H1 (cell line): Measurements from ENCODE around the gene CCNC. TPM values are rescaled to one million over a fixed set of nuclear protein-coding genes. Genes with fewer than 3 reads are reported as not detected.
A peak's percentile ranks its signal among the peaks of the same experiment; 100 is the strongest.

Source experiments
- ASH2L ChIP-seq: fragments of 200-600, 300-600 bp; sonication (generic); IDR thresholded peaks from one replicate; pipeline ENCODE4 v1.7.1; 2017; ENCODE audit warnings: low read length
- ATF3 ChIP-seq: IDR thresholded peaks from 2 replicates; pipeline ENCODE4 v1.6.1; 2011; ENCODE audit warnings: low read depth, mild to moderate bottlenecking, low read length; ENCODE audit not compliant: insufficient read depth
- BCL11A ChIP-seq, 2 experiments: IDR thresholded peaks; one replicate each; pipeline ENCODE4 v1.6.1; 2011; ENCODE audit warnings: low read depth in 2 of 2, low read length in 2 of 2, mild to moderate bottlenecking in 2 of 2
- CBX5 ChIP-seq: fragments of 300-800, 300-1000 bp; sonication (generic); IDR thresholded peaks from 2 replicates; pipeline ENCODE4 v1.7.1; 2016; ENCODE audit warnings: antibody characterized with exemption, low read length, low read depth
- CTCF ChIP-seq, 3 experiments: IDR thresholded peaks; 1 replicate in 2 of 3; 2 replicates in 1 of 3; pipeline versions ENCODE4 v1.5.1 to v1.6.1; 2011; ENCODE audit warnings: low read length in 3 of 3, mild to moderate bottlenecking in 3 of 3, inconsistent platforms in 2 of 3, low read depth in 1 of 3, moderate library complexity in 1 of 3; ENCODE audit not compliant: insufficient read depth in 1 of 3; ENCODE audit errors: control extremely low read depth in 1 of 3
- EP300 ChIP-seq, 2 experiments: IDR thresholded peaks; 1 replicate in 1 of 2; 2 replicates in 1 of 2; pipeline ENCODE4 v1.6.1; 2011 to 2012; ENCODE audit warnings: low read depth in 2 of 2, low read length in 2 of 2, mild to moderate bottlenecking in 2 of 2, borderline replicate concordance in 1 of 2, inconsistent platforms in 1 of 2, moderate library complexity in 1 of 2
- EZH2 ChIP-seq: fragments of 200-600 bp; sonication (generic); IDR thresholded peaks from 2 replicates; pipeline ENCODE4 v1.7.1; 2012; ENCODE audit warnings: low read depth, mild to moderate bottlenecking, moderate library complexity, low read length, inconsistent platforms; ENCODE audit not compliant: severe bottlenecking
- GTF2F1 ChIP-seq: IDR thresholded peaks from 2 replicates; pipeline ENCODE4 v1.6.1; 2012; ENCODE audit warnings: low read depth, low read length, improper control_type of control experiment, borderline replicate concordance
- JUND ChIP-seq: IDR thresholded peaks from 2 replicates; pipeline ENCODE4 v1.6.1; 2011; ENCODE audit warnings: mild to moderate bottlenecking, improper control_type of control experiment, low read length
- KDM4A ChIP-seq: IDR thresholded peaks from one replicate; pipeline ENCODE4 v1.7.1; 2012; ENCODE audit warnings: low read depth, mild to moderate bottlenecking, moderate library complexity, low read length, inconsistent platforms; ENCODE audit not compliant: severe bottlenecking
- KDM5A ChIP-seq: fragments of 200-600 bp; IDR thresholded peaks from 2 replicates; pipeline ENCODE4 v1.7.1; 2012; ENCODE audit warnings: mild to moderate bottlenecking, low read length, inconsistent platforms, mixed read lengths
- POLR2A ChIP-seq, 2 experiments: IDR thresholded peaks; 1 replicate in 1 of 2; 2 replicates in 1 of 2; pipeline ENCODE4 v1.6.1; 2011; ENCODE audit warnings: low read depth in 2 of 2, low read length in 2 of 2, mild to moderate bottlenecking in 2 of 2; ENCODE audit errors: control extremely low read depth in 1 of 2
- RNF2 ChIP-seq: fragments of 200-900, 300-1000 bp; sonication (generic); IDR thresholded peaks from 2 replicates; pipeline ENCODE4 v1.7.1; 2016; ENCODE audit warnings: borderline replicate concordance, low read depth, mild to moderate bottlenecking, antibody characterized with exemption, low read length; ENCODE audit not compliant: poor library complexity, severe bottlenecking; ENCODE audit errors: missing control alignments
- SIN3A ChIP-seq, 2 experiments: IDR thresholded peaks in 1 of 2; conservative IDR thresholded peaks in 1 of 2; 2 replicates each; pipeline ENCODE4 v1.6.1; 2011 to 2012; ENCODE audit warnings: low read length in 2 of 2, improper control_type of control experiment in 1 of 2, low read depth in 1 of 2, mild to moderate bottlenecking in 1 of 2
- SRF ChIP-seq: IDR thresholded peaks from 2 replicates; pipeline ENCODE4 v1.6.1; 2011; ENCODE audit warnings: mild to moderate bottlenecking, low read depth, low read length, moderate library complexity
- TAF7 ChIP-seq: optimal IDR thresholded peaks from 2 replicates; pipeline ENCODE3; 2011; ENCODE audit warnings: low read depth, mild to moderate bottlenecking, inconsistent platforms, low read length, moderate library complexity, borderline replicate concordance
- TBP ChIP-seq: IDR thresholded peaks from 2 replicates; pipeline ENCODE4 v1.6.1; 2011; ENCODE audit warnings: low read depth, low read length, improper control_type of control experiment
- TEAD4 ChIP-seq: IDR thresholded peaks from 2 replicates; pipeline ENCODE4 v1.6.1; 2012; ENCODE audit warnings: low read depth, low read length, inconsistent platforms, mixed read lengths
- ZNF274 ChIP-seq: IDR thresholded peaks from 2 replicates; pipeline ENCODE4 v1.7.0; 2012; ENCODE audit warnings: low read length, borderline replicate concordance; ENCODE audit errors: extremely low read depth
- polyA plus RNA-seq, 7 experiments: library from polyadenylated mRNA; depleted of rRNA in 3 of 7; stranded (reverse) in 5 of 7; unstranded in 2 of 7; fragments of >200 nt in 5 of 7; fragments of 200-250 nt in 2 of 7; gene quantifications; 1 replicate in 5 of 7; 2 replicates in 1 of 7; 4 replicates in 1 of 7; pipeline versions ENCODE4 v1.2.1 to v1.2.3, GENCODE V29; 2011 to 2013; ENCODE audit warnings: missing spikeins in 2 of 7, mixed read lengths in 2 of 7
- total RNA-seq: library from RNA; stranded (reverse); fragmentation: NEBNext Ultra II Directional; extraction: Animal tissue kit (Norgen Biotek cat#: 25700); gene quantifications from 2 replicates; pipeline ENCODE4 v1.2.1, GENCODE V29; 2021

The CCNC gene
- total and polyA plus RNA-seq, 2 of the 8 experiments (the other 6 are each of a cell fraction or from before 2014, with no cell fraction given) = 45.4 to 107 TPM

DNA sequence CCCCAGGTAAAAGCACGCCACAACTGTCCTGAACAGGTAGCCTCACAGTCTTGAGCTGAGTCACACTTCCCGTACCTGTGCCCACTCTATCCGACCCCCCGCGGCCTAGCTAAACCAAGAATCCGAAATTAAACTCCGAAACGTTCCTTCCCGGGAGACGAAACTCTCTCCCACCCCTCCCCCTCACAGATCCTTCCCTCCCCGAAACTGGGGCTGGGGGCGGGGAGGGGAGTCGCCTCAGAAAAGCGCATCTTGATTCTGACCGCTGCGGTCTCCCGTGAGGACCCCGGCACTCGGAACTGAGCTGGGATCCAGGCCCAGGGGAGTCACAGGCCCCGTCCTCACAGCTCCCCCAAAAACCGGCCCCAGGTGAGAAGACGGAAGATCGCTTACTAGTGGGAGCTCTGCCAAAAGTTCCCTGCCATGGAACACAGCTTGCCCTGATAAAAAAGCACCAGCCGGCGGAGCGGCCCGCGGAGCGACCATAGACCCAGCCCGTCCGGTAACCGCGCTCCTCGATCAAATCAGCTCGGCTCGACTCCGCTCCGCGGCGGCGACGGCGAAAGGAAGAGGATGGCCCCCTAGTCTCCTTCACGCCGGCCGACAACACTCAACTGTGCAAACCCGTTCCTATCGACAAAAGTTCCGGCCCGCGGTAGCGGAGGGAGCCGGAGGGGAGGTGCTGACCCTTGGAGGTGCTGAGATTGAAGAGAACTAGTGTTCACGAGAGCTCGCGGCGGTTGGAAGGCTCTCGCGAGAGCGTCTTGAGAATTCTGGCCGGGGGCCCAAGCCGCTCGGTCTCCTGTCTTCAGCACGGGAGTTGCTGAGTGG lies at the start of gene CCNC (continued):
- TF ChIP-seq EZH2 (no peak), SRF (0 out of 2 replicates have a peak, but pooled peaks have one; percentile 14), KDM5A (peak; percentile 43; the same call in 1 of the 2 replicates), TBP (peak; percentile 99), CTCF (IDR thresholded peaks at IDR 0.05; ENCODE audit: control extremely low read depth in 1 of 3, insufficient read depth in 1 of 3, low read depth in 1 of 3, low read length in 3 of 3) (no peak), RNF2 (no peak), SIN3A (conservative IDR thresholded peaks at IDR 0.05 in 1 of 2, IDR thresholded peaks at IDR 0.05 in 1 of 2; ENCODE audit: low read depth in 1 of 2, low read length in 2 of 2) (peak in 1 of 2 experiments; percentile 76; a peak in 2 of 4 replicates), ATF3 (no peak), BCL11A (IDR thresholded peaks at IDR 0.05; ENCODE audit: low read depth in 2 of 2, low read length in 2 of 2) (no peak), POLR2A (IDR thresholded peaks at IDR 0.05; ENCODE audit: control extremely low read depth in 1 of 2, low read depth in 2 of 2, low read length in 2 of 2) (peak; percentile 95 to 99), ASH2L (peak; percentile 99), ZNF274 (no peak), KDM4A (peak; percentile 98), JUND (peak; percentile 74; the same call in 1 of the 2 replicates), EP300 (IDR thresholded peaks at IDR 0.05; ENCODE audit: borderline replicate concordance in 1 of 2, low read depth in 2 of 2, low read length in 2 of 2) (peak; percentile 24 to 89), CBX5 (no peak), TAF7 (peak; percentile 98), GTF2F1 (peak; percentile 82; the same call in 1 of the 2 replicates), TEAD4 (peak; percentile 20; the same call in 1 of the 2 replicates)
